Measurements from ENCODE around the gene TINCR. TPM values are rescaled to one million over a fixed set of nuclear protein-coding genes. Genes with fewer than 3 reads are reported as not detected.

TINCR gene
- total RNA-seq, 3 donors from 2014 or later, result 4.6 to 9.0 (median 5.6) TPM

DNA sequence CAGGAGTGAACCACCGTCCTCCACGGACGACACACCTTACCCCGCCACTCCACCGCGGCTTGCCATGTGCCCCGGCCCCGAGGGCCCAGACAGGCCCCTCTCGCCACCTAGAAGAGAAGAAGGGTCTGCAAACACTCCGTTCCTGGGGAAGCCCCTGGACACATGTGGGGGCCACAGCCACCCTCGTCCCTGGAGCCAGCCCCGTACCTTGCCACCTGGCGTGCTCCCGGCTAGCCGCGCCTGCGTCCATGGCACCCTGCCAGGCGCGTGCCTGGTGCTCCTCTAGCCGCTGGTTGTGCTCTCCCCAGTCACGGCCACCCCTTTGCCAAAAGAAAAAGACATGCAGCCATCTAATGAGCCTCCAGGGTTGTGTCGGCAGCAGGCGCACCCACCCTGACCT is 19.9 kb upstream of the TINCR start:
- Histone ChIP-seq H3K9me3 (no peaks in the 10 kb centered on the region), H3K36me3 (ENCODE audit: low read depth) (peaks cover 14% of the 10 kb centered on the region), H3K4me1 (ENCODE audit: low read depth) (no peaks in the 10 kb centered on the region), H3K4me3 (no peak overlapping the region)
- intact Hi-C loops (cut with DNase I, micrococcal nuclease), result no loop called here
- DNase-seq (no peak), ATAC-seq (no peak)
- TF ChIP-seq CTCF (IDR thresholded peaks at IDR 0.05), result no peak

DNA sequence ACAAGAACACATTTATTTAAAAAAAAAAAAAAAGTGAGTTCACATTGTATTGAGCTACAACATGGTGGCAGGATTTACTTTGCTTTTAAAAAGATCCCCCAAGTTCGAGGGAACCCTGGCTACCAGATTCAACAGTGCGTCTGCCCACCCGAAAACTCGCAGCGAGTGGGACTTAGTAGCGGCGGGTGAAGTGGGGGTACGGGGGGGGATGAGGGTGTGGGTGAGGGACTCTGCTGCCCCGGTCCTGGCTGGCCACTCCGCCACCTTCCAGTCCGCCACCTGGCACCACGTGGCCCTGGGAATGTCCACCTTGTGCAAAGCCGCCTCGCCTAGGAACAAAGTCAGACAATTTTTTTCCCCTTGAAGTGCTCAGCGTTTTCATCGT is 19.3 kb upstream of the TINCR start:
- no peaks in the 10 kb centered on the region for H3K9me3 ChIP-seq
- no peaks in the 10 kb centered on the region for H3K4me1 ChIP-seq (ENCODE audit: low read depth)
- DNase-seq (no peak), ATAC-seq (no peak)
- no peak for TF ChIP-seq CTCF (IDR thresholded peaks at IDR 0.05)
- no peak overlapping the region for H3K4me3 ChIP-seq
- peaks cover 14% of the 10 kb centered on the region for H3K36me3 ChIP-seq (ENCODE audit: low read depth)
- intact Hi-C loops (cut with DNase I, micrococcal nuclease), result no loop called here

DNA sequence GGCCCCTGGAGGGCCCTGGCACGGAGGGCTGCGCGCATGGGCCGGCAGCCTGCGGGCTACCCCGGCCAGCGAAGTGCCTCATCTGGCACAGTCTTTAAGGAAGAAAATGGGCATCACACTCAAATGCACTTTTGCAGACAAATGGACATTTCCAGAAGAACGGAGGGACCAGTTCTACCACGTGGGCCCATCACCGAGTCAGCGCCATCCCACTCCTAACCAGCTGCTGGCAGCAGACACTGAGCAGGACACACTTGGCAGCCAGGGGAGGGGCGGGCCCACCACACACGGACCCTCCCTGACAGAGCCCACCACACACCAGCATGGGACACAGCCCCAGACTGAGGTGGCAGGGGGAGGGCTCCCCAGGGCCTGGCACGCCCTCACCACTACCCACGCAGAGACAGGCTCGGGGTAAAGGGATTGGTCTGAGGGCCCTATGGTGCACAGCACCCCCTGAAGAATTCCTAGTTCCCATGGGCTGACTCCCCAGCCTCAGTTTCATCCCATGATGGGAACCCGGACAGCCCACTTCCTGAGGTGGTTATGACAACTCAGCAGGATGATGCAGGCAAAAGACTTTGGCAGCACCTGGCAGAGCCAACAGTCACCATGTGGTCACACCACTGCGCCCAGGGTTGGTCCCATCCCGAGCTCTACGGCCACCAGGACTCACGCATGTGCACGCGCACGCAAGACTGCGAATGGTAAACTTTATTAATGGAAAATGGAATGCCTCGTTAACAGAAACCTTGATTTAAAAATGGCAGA is 18.7 kb upstream of the TINCR start:
- intact Hi-C loops (cut with DNase I, micrococcal nuclease), result no loop called here
- Histone ChIP-seq H3K9me3 (no peaks in the 10 kb centered on the region), H3K4me1 (ENCODE audit: low read depth) (no peaks in the 10 kb centered on the region), H3K36me3 (ENCODE audit: low read depth) (peaks cover 14% of the 10 kb centered on the region), H3K4me3 (no peak overlapping the region)
- TF ChIP-seq CTCF (IDR thresholded peaks at IDR 0.05), result no peak
- no peak for DNase-seq
- ATAC-seq, result peak; percentile 4

- ATAC-seq, result peak; percentile 14
- Histone ChIP-seq H3K4me3 (no peak overlapping the region), H3K4me1 (ENCODE audit: low read depth) (no peaks in the 10 kb centered on the region), H3K9me3 (no peaks in the 10 kb centered on the region), H3K36me3 (ENCODE audit: low read depth) (peaks cover 12% of the 10 kb centered on the region)
- no peak for DNase-seq
- no peak for TF ChIP-seq CTCF (IDR thresholded peaks at IDR 0.05)
- intact Hi-C loops (cut with DNase I, micrococcal nuclease), result no loop called here
Observed at GRCh38 chr19:5585461-5586299, 17.9 kb upstream of the TINCR start.

DNA sequence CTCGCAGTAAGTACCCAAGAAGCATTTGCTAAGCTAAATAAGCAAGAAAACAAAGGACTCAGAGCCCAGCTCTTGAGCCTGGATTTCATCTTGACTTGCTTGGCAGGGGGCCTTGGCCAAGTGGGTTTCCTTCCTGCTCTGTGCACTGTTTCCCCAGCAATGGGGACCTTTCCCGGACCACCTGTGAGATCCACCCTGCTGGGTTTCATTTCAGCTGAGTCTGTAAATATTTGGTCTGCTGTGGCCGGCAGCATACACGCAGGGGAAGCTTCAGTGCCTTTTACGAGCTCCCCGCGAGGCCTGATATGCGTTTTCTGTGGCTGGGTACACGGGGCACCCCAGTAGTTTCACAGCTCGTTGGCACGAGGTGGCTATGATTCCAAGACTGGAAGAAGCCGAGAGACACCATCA is 12.4 kb upstream of the TINCR start:
- H3K4me1 ChIP-seq (ENCODE audit: low read depth), result no peaks in the 10 kb centered on the region
- ATAC-seq (no peak), DNase-seq (no peak)
- no peak for TF ChIP-seq CTCF (IDR thresholded peaks at IDR 0.05)
- H3K9me3 ChIP-seq, result no peaks in the 10 kb centered on the region
- no peak overlapping the region for H3K4me3 ChIP-seq
- no peaks in the 10 kb centered on the region for H3K36me3 ChIP-seq (ENCODE audit: low read depth)
- intact Hi-C loops (cut with DNase I, micrococcal nuclease), result no loop called here

All from mucosa of descending colon (tissue), 3 donors.